ENCODE data around the gene MT1H. TPM values are rescaled to one million over a fixed set of nuclear protein-coding genes. Genes with fewer than 3 reads are reported as not detected.
A peak's percentile ranks its signal among the peaks of the same experiment; 100 is the strongest.
"Not testable (repeated sequence)": the region's sequence is repeated elsewhere in the genome, so short reads cannot be mapped to it uniquely, and the experiment has no call there.

Gene MT1H
- total RNA-seq, 1 experiment from 2014 or later = not detected

DNA sequence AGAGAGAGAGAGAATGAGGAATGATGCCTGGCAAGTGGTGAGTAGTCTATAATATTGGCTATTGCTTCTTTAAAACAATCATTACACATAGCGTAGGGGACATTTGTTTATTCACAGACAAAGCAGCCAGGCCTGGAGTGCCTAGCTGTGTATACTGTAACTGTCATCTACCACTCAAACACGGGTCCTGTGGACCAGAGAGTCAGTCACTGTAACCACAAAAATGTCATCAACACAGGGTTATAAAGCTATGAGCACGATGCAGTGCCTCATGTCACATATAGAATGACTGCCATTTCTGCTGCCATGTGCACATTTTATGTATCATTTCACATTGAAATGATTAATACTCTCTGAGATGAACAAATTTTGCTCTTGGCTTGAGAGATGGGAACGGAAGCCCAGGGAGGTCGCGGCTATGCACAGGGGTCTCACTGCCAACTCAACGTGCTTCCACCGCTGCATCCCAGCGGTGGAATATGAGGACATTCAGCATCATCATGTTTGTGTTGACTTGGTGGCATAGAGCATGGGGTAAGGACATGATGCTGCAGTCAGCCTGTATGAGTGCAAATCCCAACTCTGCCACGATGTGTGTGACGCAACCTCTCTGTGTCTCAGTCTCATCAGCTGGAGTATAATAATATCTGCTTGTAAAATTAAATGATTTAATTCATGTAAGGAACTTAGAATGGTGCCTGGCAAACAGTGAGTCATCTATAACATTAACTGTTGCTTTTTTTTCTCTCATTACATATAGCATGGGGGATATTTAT lies 3.3 kb downstream of the MT1H start (continued):
- TF ChIP-seq RAD21 (IDR thresholded peaks at IDR 0.05; ENCODE audit: low read depth) = no peak
- no peak for TF ChIP-seq POLR2AphosphoS5 (IDR thresholded peaks at IDR 0.05; ENCODE audit: low read depth, low read length)
- no peak for TF ChIP-seq CBX3 (IDR thresholded peaks at IDR 0.05; ENCODE audit: low read depth)
- no peak for TF ChIP-seq SP1 (IDR thresholded peaks at IDR 0.05; ENCODE audit: low read depth)

GRCh38 chr16:56673921-56674320 lies 4.3 kb downstream of the MT1H start:
- Histone ChIP-seq H2AFZ (ENCODE audit: low read depth, low read length, poor library complexity, severe bottlenecking) (no peak overlapping the region), H4K20me1 (ENCODE audit: insufficient read depth) (no peaks in the 10 kb centered on the region), H3K4me3 (replicated peaks in 1 of 2; ENCODE audit: low read depth in 1 of 2, low read length in 2 of 2) (no peak overlapping the region), H3K9me2 (ENCODE audit: insufficient read depth) (no peaks in the 10 kb centered on the region), H3K4me2 (ENCODE audit: low read length) (no peak overlapping the region), H3K9me3 (ENCODE audit: control insufficient read depth in 1 of 2, insufficient read depth in 1 of 2, low read depth in 1 of 2, low read length in 2 of 2) (no peaks in the 10 kb centered on the region), H3K27ac (ENCODE audit: low read depth, low read length) (no peak overlapping the region), H3K9ac (ENCODE audit: low read length) (no peak overlapping the region), H3K4me1 (ENCODE audit: control insufficient read depth in 1 of 2, insufficient read depth in 2 of 2, low read length in 2 of 2) (no peaks in the 10 kb centered on the region), H3K27me3 (ENCODE audit: insufficient read depth, low read length) (no peaks in the 10 kb centered on the region), H3K36me3 (ENCODE audit: control insufficient read depth in 1 of 2, insufficient read depth in 2 of 2, low read length in 2 of 2) (no peaks in the 10 kb centered on the region), H3K79me2 (ENCODE audit: insufficient read depth, low read length) (no peaks in the 10 kb centered on the region)
- ATAC-seq (peak; percentile 75), DNase-seq (ENCODE audit: low read depth, low spot score) (no peak)
- RAD21 ChIA-PET (ENCODE audit: low non-redundant PET in 1 of 2, low total read pairs in 2 of 2, uncharacterized antibody in 2 of 2, unreplicated experiment in 2 of 2) = no interaction called here
- CTCF ChIA-PET = no interaction called here
- no TSS peak for BruUV-seq (replicated peaks)
- intact Hi-C loops (cut with micrococcal nuclease) = no loop called here
- POLR2A ChIA-PET = interaction anchor here (1.6 kb wide), 1 partner anchor 9 kb away, joined by 5 read pairs; no protein-coding TSS in a partner anchor
- TF ChIP-seq CEBPB (IDR thresholded peaks at IDR 0.05; ENCODE audit: low read depth) (no peak), RAD21 (IDR thresholded peaks at IDR 0.05; ENCODE audit: low read depth) (peak; percentile 56), JUND (IDR thresholded peaks at IDR 0.05) (no peak)
- TF ChIP-seq, protein P1, sequence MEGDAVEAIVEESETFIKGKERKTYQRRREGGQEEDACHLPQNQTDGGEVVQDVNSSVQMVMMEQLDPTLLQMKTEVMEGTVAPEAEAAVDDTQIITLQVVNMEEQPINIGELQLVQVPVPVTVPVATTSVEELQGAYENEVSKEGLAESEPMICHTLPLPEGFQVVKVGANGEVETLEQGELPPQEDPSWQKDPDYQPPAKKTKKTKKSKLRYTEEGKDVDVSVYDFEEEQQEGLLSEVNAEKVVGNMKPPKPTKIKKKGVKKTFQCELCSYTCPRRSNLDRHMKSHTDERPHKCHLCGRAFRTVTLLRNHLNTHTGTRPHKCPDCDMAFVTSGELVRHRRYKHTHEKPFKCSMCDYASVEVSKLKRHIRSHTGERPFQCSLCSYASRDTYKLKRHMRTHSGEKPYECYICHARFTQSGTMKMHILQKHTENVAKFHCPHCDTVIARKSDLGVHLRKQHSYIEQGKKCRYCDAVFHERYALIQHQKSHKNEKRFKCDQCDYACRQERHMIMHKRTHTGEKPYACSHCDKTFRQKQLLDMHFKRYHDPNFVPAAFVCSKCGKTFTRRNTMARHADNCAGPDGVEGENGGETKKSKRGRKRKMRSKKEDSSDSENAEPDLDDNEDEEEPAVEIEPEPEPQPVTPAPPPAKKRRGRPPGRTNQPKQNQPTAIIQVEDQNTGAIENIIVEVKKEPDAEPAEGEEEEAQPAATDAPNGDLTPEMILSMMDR (IDR thresholded peaks at IDR 0.05 in 2 of 3, conservative IDR thresholded peaks at IDR 0.05 in 1 of 3; ENCODE audit: borderline replicate concordance in 1 of 3, insufficient read depth in 1 of 3, low read depth in 2 of 3, low read length in 2 of 3) = peak in 2 of 3 experiments; percentile 30 to 51; a peak in 3 of 6 replicates

- not testable (repeated sequence) for BruUV-seq (replicated peaks)
Measured at GRCh38 chr16:56674570-56674969, 5.0 kb downstream of the MT1H start.

More at GRCh38 chr16:56674570-56674969, 5.0 kb downstream of the MT1H start:
- H3K4me3 ChIP-seq (replicated peaks in 1 of 2; ENCODE audit: low read depth in 1 of 2, low read length in 2 of 2); H3K9me3 ChIP-seq (ENCODE audit: control insufficient read depth in 1 of 2, insufficient read depth in 1 of 2, low read depth in 1 of 2, low read length in 2 of 2); H3K4me1 ChIP-seq (ENCODE audit: control insufficient read depth in 1 of 2, insufficient read depth in 2 of 2, low read length in 2 of 2); DNase-seq (ENCODE audit: low read depth, low spot score); RAD21 ChIA-PET (ENCODE audit: low non-redundant PET in 1 of 2, low total read pairs in 2 of 2, uncharacterized antibody in 2 of 2, unreplicated experiment in 2 of 2); H4K20me1 ChIP-seq (ENCODE audit: insufficient read depth); H3K4me2 ChIP-seq (ENCODE audit: low read length); H3K79me2 ChIP-seq (ENCODE audit: insufficient read depth, low read length); H3K27ac ChIP-seq (ENCODE audit: low read depth, low read length); ATAC-seq; H3K9ac ChIP-seq (ENCODE audit: low read length); H3K36me3 ChIP-seq (ENCODE audit: control insufficient read depth in 1 of 2, insufficient read depth in 2 of 2, low read length in 2 of 2); H3K27me3 ChIP-seq (ENCODE audit: insufficient read depth, low read length); CTCF ChIA-PET; H3K9me2 ChIP-seq (ENCODE audit: insufficient read depth); intact Hi-C loops (cut with micrococcal nuclease); H2AFZ ChIP-seq (ENCODE audit: low read depth, low read length, poor library complexity, severe bottlenecking): not testable (repeated sequence)
- POLR2A ChIA-PET = interaction anchor here (1.6 kb wide), 1 partner anchor 8 kb away, joined by 5 read pairs; no protein-coding TSS in a partner anchor

Data from HCT116 (cell line).